ENCODE measurements around the gene RPGRIP1.
"Not testable (repeated sequence)": the region's sequence is repeated elsewhere in the genome, so short reads cannot be mapped to it uniquely, and the experiment has no call there.

The RPGRIP1 gene

DNA sequence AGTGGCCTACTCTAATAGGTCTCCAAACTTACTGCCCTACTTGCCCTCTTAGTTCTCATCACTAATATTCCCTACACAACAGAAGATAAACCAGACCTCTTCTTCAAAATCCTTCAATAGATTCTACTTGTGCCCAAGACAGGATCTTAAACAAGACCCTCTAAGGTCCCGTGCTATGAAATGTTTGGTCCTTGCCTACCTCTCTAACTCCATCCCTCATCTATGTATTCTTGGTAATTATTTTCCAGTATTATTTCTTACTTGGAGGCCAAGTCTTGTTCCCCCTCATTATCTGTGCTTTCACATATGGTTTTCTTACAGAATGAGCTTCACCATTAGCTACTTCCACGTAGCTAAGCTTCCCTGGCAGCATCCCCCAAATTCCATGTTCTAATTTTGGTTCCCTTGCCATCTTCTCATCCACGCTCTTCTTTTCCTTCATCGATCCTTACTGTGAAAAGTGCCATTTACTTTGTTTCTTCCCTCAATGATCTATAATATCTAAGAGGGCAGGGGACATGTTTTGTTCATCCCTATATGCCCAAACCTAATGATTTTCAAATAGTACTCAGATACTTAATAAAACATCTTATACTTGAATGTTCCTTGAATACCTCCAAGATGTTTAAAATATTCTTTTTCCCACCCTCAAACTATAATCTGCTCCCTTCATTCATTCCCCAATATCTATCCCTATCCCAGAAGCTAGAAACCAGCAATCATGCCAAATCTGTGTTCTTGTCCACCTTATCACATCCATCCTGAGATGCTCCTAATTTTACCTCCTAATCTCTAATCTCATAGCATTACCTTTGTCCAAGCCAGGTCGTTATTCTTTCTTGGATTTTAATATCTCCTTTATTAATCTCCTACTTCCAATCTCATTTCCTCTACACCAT, 20.7 kb upstream of the RPGRIP1 start:
- no peak for DNase-seq (ENCODE audit: low read depth)

GRCh38 chr14:21261824-21262223, 18.1 kb upstream of the RPGRIP1 start:
- no peak for DNase-seq (ENCODE audit: low read depth)

GRCh38 chr14:21262410-21262809, 17.5 kb upstream of the RPGRIP1 start:
- no peak for DNase-seq (ENCODE audit: low read depth)

DNA sequence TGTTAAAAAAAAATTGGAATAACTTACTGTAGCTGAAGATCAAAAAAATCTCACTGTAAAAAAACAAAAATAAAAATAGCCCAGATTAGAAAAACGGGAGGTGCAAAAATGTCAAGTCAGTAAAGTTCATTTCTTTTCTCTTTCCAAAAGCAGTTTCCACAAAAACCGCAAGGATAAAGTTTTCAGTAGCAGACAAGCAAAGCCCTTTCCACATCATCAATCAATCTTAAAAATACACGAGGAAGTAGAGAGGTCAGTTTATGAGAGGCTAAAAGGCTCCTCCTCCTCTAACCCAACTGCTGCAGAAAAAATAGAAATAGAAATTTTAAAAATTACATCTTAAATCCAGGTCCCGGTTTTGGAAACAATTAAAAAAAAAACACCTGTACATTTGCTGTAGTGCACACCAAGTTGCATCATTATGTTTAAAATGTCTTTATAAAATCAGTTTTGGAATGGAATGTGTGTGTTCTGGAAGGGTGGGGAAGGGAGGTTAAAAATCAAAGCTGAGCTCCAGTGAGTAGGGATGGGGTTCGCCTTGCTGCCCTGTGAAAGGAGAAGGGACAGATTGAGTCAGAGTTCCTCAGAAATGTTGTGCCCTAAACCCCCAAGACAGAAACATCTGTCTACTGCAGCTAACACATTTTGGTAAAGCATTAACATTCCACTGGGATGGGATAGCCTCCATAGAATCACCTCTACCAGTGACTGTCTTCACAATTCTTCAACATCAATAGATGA, 16.4 kb upstream of the RPGRIP1 start:
- no peak for DNase-seq (ENCODE audit: low read depth)

DNA sequence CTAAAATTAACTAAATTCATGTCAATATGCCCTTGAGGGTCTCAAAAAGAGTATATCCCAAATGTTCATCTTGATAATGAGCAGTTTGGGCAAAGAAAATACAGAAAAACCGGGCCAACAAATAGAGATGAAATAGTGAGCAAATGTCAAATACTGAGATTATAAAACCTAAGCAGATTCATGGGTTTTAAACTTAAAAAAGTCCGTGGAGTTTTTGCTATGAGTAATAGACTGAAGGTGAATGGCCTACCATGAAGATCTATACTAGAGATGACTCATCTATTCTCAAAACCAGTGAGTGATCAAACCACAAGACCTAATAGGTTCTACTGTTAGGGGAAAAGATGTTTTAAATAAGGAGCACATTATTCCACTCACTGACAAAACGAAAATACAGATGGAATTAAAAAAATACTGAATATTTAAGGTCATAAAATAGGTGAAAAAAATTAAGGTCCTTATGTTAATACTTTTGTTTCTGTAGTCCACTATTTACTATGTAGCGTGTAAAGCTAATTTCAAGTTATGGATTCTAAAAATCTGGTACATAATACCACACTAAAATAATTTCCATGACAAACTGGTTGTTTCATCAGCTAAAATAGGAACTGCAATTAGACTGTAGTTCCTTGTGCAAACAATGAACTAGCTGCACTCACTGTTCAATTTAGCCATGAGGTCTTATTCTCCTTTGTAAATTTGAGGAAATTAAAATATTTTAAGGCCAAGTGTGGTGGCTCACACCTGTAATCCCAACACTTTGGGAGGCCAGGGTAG, 15.7 kb upstream of the RPGRIP1 start:
- DNase-seq (ENCODE audit: low read depth) = peak; percentile 72

GRCh38 chr14:21267431-21267845, 12.4 kb upstream of the RPGRIP1 start:
- DNase-seq (ENCODE audit: low read depth) = no peak

DNA sequence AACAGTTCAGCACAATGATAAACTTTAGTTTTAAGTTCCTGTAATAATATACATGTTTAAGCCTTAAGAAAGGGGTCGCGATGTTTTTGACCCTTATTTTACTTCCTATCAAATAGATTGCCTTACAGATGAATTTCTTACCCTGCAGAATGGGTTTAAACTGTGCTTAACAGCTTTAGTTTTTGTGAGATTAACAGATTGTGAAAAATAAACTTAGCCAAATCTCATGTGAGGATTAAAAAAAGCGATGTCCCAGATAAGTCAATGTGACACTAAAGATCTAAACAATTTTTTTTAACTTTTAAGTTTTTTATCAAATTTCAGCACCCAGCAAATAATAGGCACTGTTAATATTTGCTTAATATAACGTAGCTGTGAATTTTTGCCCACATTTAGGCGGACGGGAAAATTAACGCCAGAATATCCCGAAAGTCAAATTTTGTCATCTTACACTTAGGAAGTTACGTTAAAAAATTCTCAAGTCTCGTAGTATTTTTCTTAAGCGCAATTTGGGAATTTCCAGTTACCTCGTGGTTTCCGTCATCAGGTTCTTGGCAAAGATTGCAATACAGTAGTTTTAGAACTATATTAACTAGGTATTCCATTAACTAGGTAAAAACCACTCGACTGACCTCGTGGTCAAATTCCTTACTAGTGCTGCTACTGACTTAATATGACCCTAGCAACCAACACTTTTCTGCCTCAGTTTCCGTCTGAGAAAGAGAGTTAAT, 11.8 kb upstream of the RPGRIP1 start:
- DNase-seq (ENCODE audit: low read depth) = no peak

DNA sequence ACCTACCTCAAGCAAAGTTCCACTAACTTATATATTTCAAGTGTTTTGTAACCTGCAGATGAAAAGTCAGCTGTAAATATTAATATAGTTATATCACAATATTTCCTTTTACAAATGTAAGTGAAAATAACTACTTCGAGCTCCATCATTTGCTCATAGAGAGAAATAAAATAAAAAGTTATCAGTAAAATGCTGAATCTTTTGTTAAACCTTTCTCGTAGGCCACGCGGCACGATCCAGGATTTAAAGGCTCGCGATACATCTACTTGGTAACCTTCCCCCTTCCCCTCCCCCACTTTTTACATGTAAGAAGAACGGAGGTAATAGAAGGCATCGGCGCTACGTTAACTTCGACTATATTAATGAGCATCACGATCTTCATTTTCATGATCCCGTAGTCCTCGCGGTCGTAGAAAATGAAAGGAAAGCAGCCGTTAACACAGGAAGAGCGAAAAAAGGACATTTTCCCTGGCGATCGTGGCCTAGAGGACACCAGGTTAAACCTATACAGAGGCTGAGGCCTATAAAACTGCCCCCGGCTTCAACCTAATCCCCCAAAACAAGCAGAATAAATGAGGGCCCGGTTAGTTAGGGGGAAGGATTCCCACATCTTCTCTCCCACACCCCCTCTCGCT, 11.1 kb upstream of the RPGRIP1 start:
- no peak for DNase-seq (ENCODE audit: low read depth)

- DNase-seq (ENCODE audit: low read depth) = peak; percentile 100
Measured at GRCh38 chr14:21269252-21270046, 10.4 kb upstream of the RPGRIP1 start, which contains the start of gene HNRNPC. Gene HNRNPC, minus strand, starts transcription at chr14:21269442. Its CDS starts 35,249 bp downstream, at chr14:21234193.

DNA sequence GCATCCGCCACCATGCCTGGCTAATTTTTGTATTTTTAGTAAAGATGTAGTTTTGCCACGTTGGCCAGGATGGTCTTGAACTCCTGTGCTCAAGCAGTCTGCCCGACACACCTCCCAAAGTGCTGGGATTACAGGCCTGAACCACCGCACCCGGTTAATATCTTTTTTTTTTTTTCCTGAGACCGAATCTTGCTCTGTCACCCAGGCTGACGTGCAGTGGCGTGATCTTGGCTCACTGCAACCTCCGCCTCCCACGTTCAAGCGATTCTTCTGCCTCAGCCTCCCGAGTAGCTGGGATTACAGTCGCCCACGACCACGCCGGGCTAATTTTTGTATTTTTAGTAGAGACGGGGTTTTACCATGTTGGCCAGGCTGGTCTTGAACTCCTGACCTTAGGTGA, 7.2 kb upstream of the RPGRIP1 start:
- not testable (repeated sequence) for DNase-seq (ENCODE audit: low read depth)

DNA sequence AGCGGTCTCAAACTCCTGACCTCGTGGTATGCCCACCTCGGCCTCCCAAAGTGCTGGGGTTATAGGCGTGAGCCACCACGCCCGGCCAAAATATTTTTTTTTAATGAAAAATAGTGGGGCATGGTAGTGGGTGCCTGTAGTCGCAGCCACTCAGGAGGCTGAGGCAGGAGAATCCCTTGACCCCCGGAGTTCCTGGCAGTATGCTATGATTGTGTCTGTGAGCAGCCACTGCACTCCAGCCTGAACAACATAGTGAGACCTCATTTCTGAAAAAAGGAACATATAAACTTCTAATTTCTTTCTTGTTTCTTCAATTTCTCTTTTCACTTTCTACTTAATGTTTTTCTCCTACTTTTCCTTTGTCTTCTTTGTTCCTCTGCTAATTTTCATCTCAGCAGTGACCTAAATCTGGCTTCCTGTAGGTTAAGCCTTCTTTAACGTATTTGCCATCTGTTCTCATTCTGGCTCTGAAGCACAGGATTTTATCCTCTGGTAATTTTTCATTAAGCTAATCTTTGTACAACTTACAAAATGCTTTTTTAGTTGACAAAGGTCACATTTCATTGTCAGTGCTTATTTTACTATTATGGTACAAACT, 4.5 kb upstream of the RPGRIP1 start:
- DNase-seq (ENCODE audit: low read depth) = no peak

DNA sequence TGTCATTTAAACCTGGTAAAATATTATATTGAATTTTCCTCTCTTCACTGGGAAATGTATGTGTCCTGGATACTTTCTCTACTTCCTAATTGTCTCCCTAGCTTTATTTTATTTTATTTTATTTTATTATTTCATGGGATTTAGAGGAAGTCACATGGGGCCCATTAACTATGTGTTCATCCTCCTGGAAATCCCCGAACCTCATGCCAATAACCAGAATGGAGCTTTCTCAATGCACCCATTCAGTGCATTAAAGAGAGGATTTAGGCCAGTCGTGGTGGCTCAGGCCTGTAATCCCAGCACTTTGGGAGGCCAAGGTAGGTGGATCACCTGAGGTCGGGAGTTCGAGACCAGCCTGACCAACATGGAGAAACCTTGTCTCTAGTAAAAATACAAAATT, 1.3 kb upstream of the RPGRIP1 start:
- no peak for DNase-seq (ENCODE audit: low read depth)

DNA sequence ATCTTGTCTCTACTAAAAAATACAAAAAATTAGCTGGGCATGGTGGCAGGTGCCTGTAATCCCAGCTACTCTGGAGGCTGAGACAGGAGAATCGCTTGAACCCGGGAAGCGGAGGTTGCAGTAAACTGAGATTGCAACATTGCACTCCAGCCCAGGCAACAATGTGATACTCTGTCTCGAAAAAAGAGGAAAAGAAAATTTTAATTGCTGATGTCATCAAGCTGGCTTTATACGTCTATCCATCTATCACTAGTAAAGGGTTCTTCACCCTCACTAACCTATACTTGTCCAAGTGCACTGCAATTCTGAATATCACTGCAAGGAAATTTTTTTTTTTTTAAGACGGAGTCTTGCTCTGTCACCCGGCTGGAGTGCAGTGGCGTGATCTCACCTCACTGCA, 2.0 kb downstream of the RPGRIP1 start:
- DNase-seq (ENCODE audit: low read depth) = not testable (repeated sequence)

DNA sequence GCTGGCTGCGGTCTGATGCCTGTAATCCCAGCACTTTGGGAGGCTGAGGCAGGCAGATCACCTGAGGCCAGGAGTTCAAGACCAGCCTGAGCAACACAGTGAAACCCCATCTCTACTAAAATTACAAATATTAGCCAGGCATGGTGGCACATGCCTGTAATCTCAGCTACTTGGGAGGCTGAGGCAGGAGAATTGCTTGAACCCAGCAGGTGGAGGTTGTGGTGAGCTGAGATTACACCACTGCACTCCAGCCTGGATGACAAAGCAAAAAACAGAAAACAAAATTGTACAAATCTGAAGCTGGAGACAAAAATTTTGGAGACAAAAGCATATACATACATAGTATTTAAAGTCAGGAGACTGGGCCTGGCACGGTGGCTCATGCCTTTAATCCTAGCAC, 6.6 kb downstream of the RPGRIP1 start:
- DNase-seq (ENCODE audit: low read depth) = not testable (repeated sequence)

- no peak for DNase-seq (ENCODE audit: low read depth)
Measured at GRCh38 chr14:21287168-21287567, 7.3 kb downstream of the RPGRIP1 start.

DNA sequence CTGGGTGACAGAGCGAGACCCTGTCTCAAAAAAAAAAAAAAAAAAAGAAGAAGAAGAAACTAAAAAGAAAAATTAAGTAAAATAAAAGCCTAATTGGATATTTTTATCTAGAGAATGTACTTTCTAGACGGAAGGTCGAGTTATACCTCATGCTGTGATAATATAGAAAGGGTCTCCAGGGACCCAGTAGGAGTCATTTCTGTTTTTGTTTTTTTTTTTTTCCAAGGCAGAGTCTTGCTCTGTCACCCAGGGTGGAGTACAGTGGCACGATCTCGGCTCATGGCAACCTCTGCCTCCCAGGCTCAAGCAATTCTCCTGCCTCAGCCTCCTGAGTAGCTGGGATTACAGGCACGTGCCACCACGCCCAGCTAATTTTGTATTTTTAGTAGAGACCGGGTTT, 14.1 kb downstream of the RPGRIP1 start:
- not testable (repeated sequence) for DNase-seq (ENCODE audit: low read depth)

- no peak for DNase-seq (ENCODE audit: low read depth)
Measured at GRCh38 chr14:21298358-21298757, 18.5 kb downstream of the RPGRIP1 start.

DNA sequence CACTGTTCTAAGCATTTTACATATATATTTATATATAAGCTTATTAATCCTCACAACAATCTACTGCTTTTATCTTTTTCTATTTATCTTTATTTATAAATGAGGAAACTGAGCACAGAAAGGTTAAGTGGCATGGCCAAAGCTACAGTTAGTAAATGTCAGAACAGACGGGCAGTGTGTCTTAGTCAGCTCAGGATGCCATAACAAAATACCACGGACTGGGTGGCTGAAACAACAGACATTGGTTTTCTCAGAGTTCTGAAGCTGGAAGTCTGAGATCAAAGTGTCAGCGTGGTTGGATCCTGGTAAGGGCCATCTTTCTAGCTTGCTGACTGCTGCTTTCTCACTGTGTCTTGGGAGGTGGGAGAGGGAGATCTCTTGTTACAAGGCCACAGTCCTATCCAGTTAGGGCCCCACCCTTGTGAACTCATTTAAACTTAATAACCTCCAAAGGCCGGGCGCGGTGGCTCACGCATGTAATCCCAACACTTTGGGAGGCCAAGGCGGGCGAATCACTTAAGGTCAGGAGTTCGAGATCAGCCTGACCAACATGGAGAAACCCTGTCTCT, 19.8 kb downstream of the RPGRIP1 start:
- DNase-seq (ENCODE audit: low read depth) = no peak

GRCh38 chr14:21300892-21301291, 21.0 kb downstream of the RPGRIP1 start:
- DNase-seq (ENCODE audit: low read depth) = no peak
